Transverse colon (tissue), 3 donors: ENCODE data around the gene CUL2.
A peak's percentile ranks its signal among the peaks of the same experiment; 100 is the strongest.

Source experiments
- CTCF ChIP-seq, 5 experiments: fragments of 200-600 bp in 3 of 5; fragments of 450-650 bp in 2 of 5; sonication (generic) in 3 of 5; IDR thresholded peaks; 1 replicate in 2 of 5; 2 replicates in 3 of 5; pipeline ENCODE4 v1.5.1; 2016 to 2017; ENCODE audit warnings: antibody characterized with exemption in 5 of 5, inconsistent platforms in 3 of 5, mild to moderate bottlenecking in 2 of 5, moderate library complexity in 1 of 5
- POLR2A ChIP-seq: fragments of 450-650 bp; IDR thresholded peaks from one replicate; pipeline ENCODE4 v1.6.1; 2016; ENCODE audit warnings: antibody characterized with exemption, mild to moderate bottlenecking, moderate library complexity

GRCh38 chr10:34960983-34961382 is 129.2 kb downstream of the CUL2 start:
- TF ChIP-seq CTCF (IDR thresholded peaks at IDR 0.05) (peak in 1 of 5 experiments; percentile 20), POLR2A (no peak)
